Hepatocyte (in vitro differentiated cells): ENCODE results near the gene HIVEP1. TPM values are rescaled to one million over a fixed set of nuclear protein-coding genes. Genes with fewer than 3 reads are reported as not detected.

Experiments
- DNase-seq: peaks from one replicate; pipeline ENCODE4 v3.0.0-alpha.2; 2016; ENCODE audit warnings: low spot score
- H2AFZ ChIP-seq: fragments of 200-600 bp; sonication (generic); 2 replicates; pipeline ENCODE4 v1.6.0; 2016; ENCODE audit warnings: antibody characterized with exemption, mild to moderate bottlenecking
- H3K27ac ChIP-seq: fragments of 200-600 bp; sonication (generic); 2 replicates; pipeline ENCODE4 v1.5.1; 2016; ENCODE audit warnings: mild to moderate bottlenecking
- H3K27me3 ChIP-seq: fragments of 200-600 bp; sonication (generic); 2 replicates; pipeline ENCODE4 v1.6.1; 2016
- H3K36me3 ChIP-seq: fragments of 200-600 bp; sonication (generic); replicated peaks from 2 replicates; pipeline ENCODE4 v1.5.1; 2016; ENCODE audit warnings: low read depth; ENCODE audit not compliant: insufficient read depth
- H3K4me1 ChIP-seq: fragments of 200-600 bp; sonication (generic); 2 replicates; pipeline ENCODE4 v1.5.1; 2016; ENCODE audit warnings: mild to moderate bottlenecking, moderate library complexity; ENCODE audit not compliant: insufficient read depth
- H3K4me2 ChIP-seq: fragments of 200-600 bp; sonication (generic); 2 replicates; pipeline ENCODE4 v1.6.0; 2016
- H3K4me3 ChIP-seq: fragments of 200-600 bp; sonication (generic); 2 replicates; pipeline ENCODE4 v1.5.1; 2016; ENCODE audit warnings: mild to moderate bottlenecking
- H3K79me2 ChIP-seq: fragments of 200-600 bp; sonication (generic); 2 replicates; pipeline ENCODE4 v1.6.0; 2017; ENCODE audit warnings: mild to moderate bottlenecking
- H3K9me2 ChIP-seq: fragments of 200-600 bp; sonication (generic); replicated peaks from 2 replicates; pipeline ENCODE4 v1.6.0; 2017; ENCODE audit warnings: mild to moderate bottlenecking; ENCODE audit not compliant: insufficient read depth
- H3K9me3 ChIP-seq: fragments of 200-600 bp; sonication (generic); 2 replicates; pipeline ENCODE4 v1.5.1; 2016; ENCODE audit warnings: low read depth, mild to moderate bottlenecking
- H4K20me1 ChIP-seq: fragments of 200-600 bp; sonication (generic); 2 replicates; pipeline ENCODE4 v1.6.0; 2016; ENCODE audit warnings: mild to moderate bottlenecking; ENCODE audit not compliant: insufficient read depth, poor library complexity, severe bottlenecking
- EZH2 ChIP-seq: fragments of 200-600 bp; sonication (generic); IDR thresholded peaks from 2 replicates; pipeline ENCODE4 v1.6.1; 2016; ENCODE audit warnings: antibody characterized with exemption, mild to moderate bottlenecking, borderline replicate concordance
- EZH2phosphoT487 ChIP-seq: fragments of 200-600 bp; sonication (generic); IDR thresholded peaks from one replicate; pipeline ENCODE4 v1.6.1; 2018; ENCODE audit warnings: antibody characterized with exemption, mild to moderate bottlenecking, low read depth, moderate library complexity; ENCODE audit not compliant: unreplicated experiment, severe bottlenecking
- WGBS: methylation state at CpG from one replicate; pipeline ENCODE4 v1.1.6; 2016; ENCODE audit warnings: low lambda C conversion rate; ENCODE audit errors: missing lambda C conversion rate; 5-methylcytosine and 5-hydroxymethylcytosine counted together
- polyA plus RNA-seq: library from polyadenylated mRNA; unstranded; fragments of >200 nt; fragmentation: Nextera tagmentation; extraction: Ambion mirVana; gene quantifications from 2 replicates; pipeline ENCODE4 v1.2.1, GENCODE V29; 2016
- total RNA-seq: library from RNA; depleted of rRNA; stranded (reverse); fragments of >200 nt; gene quantifications from 2 replicates; pipeline ENCODE4 v1.2.3, GENCODE V29; 2014
- TF ChIP-seq, protein P1 (sequence below): fragments of 200-600 bp; sonication (generic); IDR thresholded peaks from 2 replicates; pipeline ENCODE4 v1.5.1; 2016; ENCODE audit warnings: antibody characterized with exemption, mild to moderate bottlenecking; ENCODE audit not compliant: poor library complexity

Gene HIVEP1
- total and polyA plus RNA-seq, 2 experiments from 2014 or later: 8.7 to 33.7 TPM

DNA sequence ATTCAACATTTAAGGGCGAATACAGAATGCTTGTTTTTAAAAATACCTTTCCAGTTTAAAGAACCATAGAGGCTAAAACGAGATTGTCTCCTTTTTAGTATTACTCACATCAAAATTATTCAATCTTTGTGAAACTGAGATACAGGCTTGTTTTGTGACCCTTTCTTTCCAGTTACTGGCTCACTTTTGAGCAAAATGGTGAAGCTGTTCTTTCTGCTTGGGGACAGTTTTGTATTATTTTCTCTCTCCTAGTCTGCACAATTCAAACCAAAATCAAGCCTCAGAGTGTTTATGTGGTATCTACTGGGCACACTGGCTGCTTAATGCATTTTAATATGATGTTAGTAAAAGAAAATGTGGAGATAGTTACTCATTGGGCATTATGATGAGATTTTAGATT is 36.5 kb downstream of the HIVEP1 start:
- Histone ChIP-seq H3K4me1 (no peaks in the 10 kb centered on the region), H3K79me2 (peaks cover 87% of the 10 kb centered on the region), H3K36me3 (no peaks in the 10 kb centered on the region), H4K20me1 (peaks cover 5% of the 10 kb centered on the region), H3K27me3 (no peaks in the 10 kb centered on the region), H3K9me2 (no peaks in the 10 kb centered on the region), H3K4me3 (no peak overlapping the region), H3K9me3 (no peaks in the 10 kb centered on the region), H3K27ac (no peak overlapping the region), H2AFZ (no peak overlapping the region), H3K4me2 (no peak overlapping the region)
- TF ChIP-seq, protein P1, sequence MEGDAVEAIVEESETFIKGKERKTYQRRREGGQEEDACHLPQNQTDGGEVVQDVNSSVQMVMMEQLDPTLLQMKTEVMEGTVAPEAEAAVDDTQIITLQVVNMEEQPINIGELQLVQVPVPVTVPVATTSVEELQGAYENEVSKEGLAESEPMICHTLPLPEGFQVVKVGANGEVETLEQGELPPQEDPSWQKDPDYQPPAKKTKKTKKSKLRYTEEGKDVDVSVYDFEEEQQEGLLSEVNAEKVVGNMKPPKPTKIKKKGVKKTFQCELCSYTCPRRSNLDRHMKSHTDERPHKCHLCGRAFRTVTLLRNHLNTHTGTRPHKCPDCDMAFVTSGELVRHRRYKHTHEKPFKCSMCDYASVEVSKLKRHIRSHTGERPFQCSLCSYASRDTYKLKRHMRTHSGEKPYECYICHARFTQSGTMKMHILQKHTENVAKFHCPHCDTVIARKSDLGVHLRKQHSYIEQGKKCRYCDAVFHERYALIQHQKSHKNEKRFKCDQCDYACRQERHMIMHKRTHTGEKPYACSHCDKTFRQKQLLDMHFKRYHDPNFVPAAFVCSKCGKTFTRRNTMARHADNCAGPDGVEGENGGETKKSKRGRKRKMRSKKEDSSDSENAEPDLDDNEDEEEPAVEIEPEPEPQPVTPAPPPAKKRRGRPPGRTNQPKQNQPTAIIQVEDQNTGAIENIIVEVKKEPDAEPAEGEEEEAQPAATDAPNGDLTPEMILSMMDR: no peak
- TF ChIP-seq EZH2phosphoT487: no peak
- no peak for TF ChIP-seq EZH2
- DNase-seq: no peak
- 85% methylated on average over 2 of the region's 2 CpGs for WGBS

DNA sequence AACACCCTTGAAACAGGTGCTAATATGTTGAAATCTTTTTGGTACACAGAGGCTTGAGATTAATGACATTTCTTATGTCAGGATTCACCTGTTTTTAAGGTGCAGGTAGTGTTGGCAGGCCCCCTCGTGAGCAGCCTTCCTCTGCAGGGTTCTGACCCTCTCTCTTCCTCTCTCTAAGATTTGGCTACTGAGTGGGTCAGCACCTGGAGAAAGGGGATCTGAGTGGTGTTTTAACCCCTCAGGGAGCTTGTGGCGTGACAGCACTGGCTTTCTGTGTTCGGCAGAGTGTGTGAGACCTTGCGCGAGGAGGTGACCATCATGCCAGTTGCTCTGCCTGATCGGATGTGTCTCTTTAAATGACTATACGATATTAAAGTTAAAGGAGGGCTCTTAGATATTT is 37.1 kb downstream of the HIVEP1 start:
- TF ChIP-seq EZH2: no peak
- TF ChIP-seq, protein P1: no peak
- no peak for TF ChIP-seq EZH2phosphoT487
- Histone ChIP-seq H3K27ac (no peak overlapping the region), H3K9me3 (no peaks in the 10 kb centered on the region), H3K27me3 (no peaks in the 10 kb centered on the region), H3K79me2 (peaks cover 87% of the 10 kb centered on the region), H3K9me2 (no peaks in the 10 kb centered on the region), H3K36me3 (no peaks in the 10 kb centered on the region), H3K4me3 (no peak overlapping the region), H3K4me1 (no peaks in the 10 kb centered on the region), H3K4me2 (no peak overlapping the region), H2AFZ (no peak overlapping the region), H4K20me1 (peaks cover 5% of the 10 kb centered on the region)
- no peak for DNase-seq
- WGBS: 98% methylated on average over 7 of the region's 7 CpGs

DNA sequence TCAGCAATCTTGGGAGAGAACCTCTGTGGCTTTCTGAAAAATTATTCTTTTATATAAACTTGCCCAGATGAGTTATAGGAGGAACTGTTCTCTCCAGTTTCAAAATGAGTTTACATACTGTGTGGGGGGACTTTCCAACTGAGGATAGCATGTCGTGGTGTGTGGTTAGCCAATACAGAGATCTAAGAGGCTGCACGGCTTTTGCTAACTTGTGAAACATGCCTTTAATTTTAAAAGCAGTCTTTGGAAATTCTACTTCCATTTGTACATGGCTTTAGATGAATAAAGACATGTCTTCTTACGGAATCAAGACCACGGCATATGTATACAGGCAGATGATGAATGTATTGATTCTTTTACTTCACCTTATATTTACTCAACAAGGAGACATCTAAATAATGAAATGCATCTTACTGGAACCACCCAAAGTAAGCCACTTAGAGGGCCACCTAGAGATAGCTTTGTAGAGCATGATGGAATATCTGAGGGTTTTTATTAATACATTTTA is 39.8 kb downstream of the HIVEP1 start:
- TF ChIP-seq EZH2 (no peak), EZH2phosphoT487 (no peak)
- TF ChIP-seq, protein P1: no peak
- 77% methylated on average over 4 of the region's 4 CpGs for WGBS
- peaks cover 5% of the 10 kb centered on the region for H4K20me1 ChIP-seq
- no peak overlapping the region for H3K4me3 ChIP-seq
- no peaks in the 10 kb centered on the region for H3K36me3 ChIP-seq
- H3K27me3 ChIP-seq: no peaks in the 10 kb centered on the region
- no peak overlapping the region for H3K27ac ChIP-seq
- no peak for DNase-seq
- H3K79me2 ChIP-seq: peaks cover 88% of the 10 kb centered on the region
- H3K4me1 ChIP-seq: no peaks in the 10 kb centered on the region
- no peak overlapping the region for H2AFZ ChIP-seq
- H3K4me2 ChIP-seq: no peak overlapping the region
- H3K9me3 ChIP-seq: no peaks in the 10 kb centered on the region
- H3K9me2 ChIP-seq: no peaks in the 10 kb centered on the region
